GM18517 (cell line): ENCODE measurements around the gene ERBB4.
"Not testable (repeated sequence)": the region's sequence is repeated elsewhere in the genome, so short reads cannot be mapped to it uniquely, and the experiment has no call there.

Experiments used
- ATAC-seq: cut with Tn5 transposase; IDR thresholded peaks from one replicate; pipeline ENCODE4 v1.9.1; 2021; ENCODE audit warnings: mild to moderate bottlenecking, moderate library complexity; ENCODE audit not compliant: unreplicated experiment

Gene ERBB4

DNA sequence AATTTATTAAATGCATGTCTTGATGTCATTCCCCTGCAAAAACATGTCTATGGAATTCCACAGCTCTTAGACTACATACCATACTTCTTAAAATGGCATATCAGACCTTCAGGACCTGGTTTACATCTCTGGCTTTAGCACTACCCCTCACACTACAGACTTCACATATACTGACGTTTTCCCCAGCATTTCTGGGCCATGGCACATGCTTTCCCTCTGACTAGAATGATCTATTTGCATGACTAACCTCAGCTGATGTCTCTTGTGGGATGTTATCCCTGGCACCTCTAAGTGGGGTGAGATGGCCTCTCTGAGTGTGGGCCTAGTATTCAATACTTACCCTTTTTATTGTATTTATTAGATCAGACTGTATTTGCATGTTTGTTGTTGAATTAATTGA, 381.6 kb downstream of the ERBB4 start:
- ATAC-seq = no peak

DNA sequence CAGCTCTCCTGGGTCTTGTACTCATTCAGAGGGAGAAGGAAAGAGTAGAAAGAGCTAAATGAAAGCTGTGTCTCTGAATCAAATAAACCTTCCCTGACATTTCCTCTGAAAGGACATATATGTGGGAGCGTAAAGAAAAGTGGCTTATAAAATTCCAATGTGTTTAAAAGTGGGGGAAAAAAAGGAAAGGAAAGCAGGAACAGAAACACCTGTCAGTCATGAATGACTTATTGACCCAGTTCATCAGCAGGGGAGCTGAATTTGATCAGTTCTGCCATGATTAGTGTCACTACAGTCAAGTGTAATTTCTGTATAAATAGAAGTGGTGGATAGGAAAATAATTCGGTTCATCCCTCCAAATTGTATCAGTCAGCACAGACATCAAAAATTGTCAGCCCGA, 382.5 kb downstream of the ERBB4 start:
- ATAC-seq = no peak

DNA sequence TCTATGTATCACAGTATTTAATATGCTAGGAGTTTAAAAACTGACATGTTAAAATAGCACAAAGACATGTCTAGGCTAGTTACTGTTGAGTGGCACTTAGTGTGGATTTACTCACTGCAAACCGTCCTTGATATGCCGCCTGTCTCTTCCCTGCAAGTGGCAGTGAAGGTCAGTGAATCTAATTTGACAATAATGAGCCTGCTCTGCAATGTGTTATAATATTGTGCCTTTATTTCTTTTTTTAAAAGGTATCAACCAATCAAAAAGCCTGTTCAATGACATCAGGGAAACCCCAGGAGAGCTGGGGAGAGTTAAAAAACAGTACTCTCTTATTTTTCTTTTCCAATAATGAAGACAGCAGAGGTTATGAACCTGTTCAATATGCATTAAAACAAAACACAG, 384.1 kb downstream of the ERBB4 start:
- no peak for ATAC-seq

- no peak for ATAC-seq
Measured at GRCh38 chr2:212153923-212154322, 384.7 kb downstream of the ERBB4 start.

DNA sequence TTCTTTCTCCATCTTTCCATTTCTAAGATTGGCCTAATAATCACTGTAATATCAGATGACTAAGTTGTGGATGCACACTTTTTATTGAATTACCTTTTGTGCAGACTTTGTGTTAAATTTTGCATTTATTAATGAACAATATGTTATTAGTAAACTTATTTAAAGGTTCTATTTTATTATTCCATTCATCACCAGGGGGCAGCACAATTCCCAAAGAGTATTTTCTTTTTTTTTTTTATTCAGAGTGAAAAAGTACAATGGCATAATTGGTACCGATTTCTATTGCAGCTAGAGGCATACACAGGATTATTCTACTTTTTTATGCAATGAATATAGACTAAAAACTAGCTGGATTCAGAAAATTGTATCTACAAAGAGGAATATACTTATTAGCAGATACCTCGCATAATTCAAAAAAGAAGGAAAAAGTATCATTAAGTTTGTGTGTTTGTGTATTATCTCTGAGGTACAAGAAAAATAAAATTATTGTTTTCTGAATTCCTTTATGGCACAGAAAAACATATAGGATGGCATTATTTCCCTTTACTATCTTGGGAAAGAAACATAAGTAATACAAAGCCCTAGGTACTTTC, 390.6 kb downstream of the ERBB4 start:
- ATAC-seq = no peak

DNA sequence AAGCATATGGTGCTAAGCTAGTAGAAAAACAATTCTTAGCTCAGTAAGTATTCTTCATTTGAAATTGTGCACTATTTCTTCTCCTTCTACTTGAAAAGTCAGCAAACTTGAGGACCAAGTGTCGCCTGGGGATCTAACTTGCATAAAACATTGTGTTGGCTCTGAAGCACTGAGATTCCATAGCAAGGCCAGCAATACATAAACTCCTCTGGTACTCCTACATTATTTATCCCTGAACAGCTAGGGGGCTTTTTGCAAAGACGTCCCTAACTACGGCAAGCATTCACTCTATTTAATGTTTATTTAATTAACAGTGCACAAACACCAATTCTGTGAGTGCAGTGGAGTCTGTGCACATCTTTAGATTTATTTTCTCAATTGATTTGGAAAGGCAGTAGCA, 392.2 kb downstream of the ERBB4 start:
- no peak for ATAC-seq

GRCh38 chr2:212145121-212145520, 393.5 kb downstream of the ERBB4 start:
- no peak for ATAC-seq

DNA sequence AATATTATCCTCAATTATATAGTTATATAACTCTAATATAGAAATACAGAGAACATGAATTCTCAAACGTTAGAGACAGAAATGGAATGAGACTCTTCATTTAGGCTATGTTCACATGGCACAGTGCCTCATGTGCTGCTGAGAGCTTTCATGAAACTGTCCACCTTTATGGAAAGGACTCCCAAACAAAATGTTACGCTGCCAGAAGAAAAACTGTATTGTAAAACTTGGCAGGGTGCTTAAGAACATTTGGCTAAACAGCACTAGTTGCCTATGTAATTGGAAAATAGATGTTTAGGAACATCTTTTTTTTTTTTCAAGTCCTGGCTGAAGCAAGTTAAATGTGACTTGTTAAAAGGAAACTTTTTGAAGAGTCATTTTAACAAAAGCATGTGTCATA, 396.0 kb downstream of the ERBB4 start:
- no peak for ATAC-seq

GRCh38 chr2:212141499-212141898, 397.1 kb downstream of the ERBB4 start:
- no peak for ATAC-seq

GRCh38 chr2:212136216-212136795, 402.3 kb downstream of the ERBB4 start:
- no peak for ATAC-seq

DNA sequence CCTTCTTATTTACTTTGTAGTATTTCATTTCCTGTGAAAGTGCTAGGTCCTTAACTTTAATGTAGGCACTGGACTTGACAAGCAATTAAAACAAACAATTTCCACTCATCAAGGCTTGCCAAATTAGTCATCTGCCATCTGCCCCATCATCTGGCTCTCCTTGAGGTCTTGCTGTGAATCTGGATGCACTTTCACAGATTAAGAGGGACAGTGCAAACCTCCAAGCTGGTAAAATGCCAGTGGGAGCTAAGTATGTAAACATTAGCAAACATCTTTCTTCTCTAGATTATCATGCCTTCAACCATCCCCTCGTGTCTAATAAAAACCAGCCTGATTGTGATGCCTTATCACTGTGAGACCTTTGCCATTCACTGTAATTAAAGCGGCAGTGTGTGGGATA, 402.9 kb downstream of the ERBB4 start:
- no peak for ATAC-seq

DNA sequence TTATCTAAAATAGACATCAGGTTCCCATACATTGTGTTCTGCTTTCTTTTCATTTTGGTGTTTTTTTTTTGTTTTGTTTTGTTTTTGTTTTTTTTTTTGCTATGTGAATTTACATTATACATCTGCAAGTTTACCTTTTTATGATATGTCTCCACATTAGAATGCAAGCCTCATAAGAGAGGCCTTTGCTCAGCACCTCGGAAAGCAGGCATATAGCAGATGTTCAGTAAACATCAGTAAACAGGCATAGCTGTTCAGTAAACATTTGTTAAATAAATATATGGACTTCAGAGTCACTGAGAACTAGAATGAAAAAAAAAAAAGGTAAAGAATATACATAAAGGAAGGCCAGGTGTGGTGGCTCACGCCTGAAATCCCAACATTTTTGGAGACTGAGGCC, 405.3 kb downstream of the ERBB4 start:
- ATAC-seq = no peak

DNA sequence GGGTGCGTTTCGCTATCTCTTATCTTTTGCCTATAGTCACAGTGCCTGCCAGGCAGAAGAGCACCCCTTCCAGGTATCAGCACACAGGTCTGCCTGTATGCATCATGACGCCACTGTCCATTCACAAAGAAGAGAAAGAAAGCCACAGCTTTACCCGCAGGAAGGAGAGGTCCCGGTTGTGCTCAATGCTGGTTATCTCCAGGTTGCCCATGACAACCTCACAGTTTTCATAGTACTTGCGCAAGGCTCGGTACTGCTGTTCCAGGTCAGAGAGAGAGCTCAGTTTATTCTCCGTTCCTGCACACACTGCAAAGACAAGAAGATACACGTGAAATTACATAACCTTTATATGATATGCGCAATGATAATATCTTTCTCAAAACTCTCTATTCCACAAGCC, 414.0 kb downstream of the ERBB4 start:
- ATAC-seq = no peak

- no peak for ATAC-seq
Measured at GRCh38 chr2:212119591-212119990, 419.0 kb downstream of the ERBB4 start.

DNA sequence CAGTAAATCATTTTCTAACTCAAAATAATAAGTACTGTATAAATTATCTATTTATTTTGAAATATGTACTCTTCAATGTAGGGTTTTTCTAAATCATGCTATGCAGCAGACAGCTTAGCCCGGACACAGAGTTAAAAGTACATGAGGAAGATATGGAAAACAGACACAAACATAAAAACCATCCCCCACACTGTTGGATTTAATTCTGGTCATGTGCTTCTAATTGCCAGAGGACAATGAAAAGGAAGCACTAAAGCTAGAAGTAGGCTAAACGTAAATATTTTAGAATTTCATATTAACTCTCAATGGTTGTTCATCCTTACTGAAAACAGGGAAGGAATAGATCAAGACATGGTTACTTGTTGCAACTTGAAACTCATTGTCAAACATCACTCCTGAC, 420.7 kb downstream of the ERBB4 start:
- ATAC-seq = no peak

- ATAC-seq = no peak
Measured at GRCh38 chr2:212114489-212114888, 424.1 kb downstream of the ERBB4 start.

- no peak for ATAC-seq
Measured at GRCh38 chr2:212112401-212112800, 426.2 kb downstream of the ERBB4 start.

DNA sequence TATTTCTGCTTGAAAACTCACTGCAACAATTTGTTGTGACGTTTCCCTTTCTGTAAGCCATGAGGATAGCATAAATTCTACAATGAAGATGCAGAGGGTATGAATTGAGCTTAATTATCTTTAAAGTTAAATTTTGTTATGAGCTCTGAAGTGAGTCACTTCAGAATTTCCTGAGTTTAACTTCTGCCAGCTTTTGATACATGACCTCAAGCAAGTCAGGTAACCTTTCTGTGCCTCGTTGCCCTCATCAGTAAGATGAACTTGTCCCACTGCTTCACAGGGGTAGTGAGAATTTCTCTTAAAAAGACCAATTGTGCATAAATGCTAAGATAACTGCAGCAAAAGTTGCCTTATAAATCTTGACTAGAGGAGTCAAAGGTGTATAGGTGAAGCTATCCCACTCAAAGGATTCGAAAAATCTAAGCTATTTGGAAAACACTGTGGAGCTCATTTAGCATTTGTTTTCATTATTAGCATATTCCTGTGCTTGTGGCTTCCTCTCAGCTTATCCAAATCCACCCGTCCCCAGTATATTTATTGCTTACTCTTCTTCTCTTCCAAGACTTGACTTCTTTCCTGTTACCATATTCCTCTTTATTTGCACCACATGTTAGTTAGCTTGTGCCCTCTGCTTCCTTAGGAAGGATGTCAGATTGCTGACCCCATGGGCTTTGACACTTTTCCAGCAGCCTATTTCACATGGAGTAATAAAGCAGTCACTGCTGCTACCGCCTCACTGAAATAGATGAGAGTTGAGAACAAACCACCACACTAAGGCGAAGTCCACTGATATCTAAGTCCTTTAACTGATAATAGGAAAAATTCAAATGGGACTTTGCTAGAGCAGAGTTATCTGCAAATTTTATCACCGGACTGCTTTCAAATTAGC, 428.6 kb downstream of the ERBB4 start:
- no peak for ATAC-seq

GRCh38 chr2:212109217-212109616, 429.4 kb downstream of the ERBB4 start:
- no peak for ATAC-seq

DNA sequence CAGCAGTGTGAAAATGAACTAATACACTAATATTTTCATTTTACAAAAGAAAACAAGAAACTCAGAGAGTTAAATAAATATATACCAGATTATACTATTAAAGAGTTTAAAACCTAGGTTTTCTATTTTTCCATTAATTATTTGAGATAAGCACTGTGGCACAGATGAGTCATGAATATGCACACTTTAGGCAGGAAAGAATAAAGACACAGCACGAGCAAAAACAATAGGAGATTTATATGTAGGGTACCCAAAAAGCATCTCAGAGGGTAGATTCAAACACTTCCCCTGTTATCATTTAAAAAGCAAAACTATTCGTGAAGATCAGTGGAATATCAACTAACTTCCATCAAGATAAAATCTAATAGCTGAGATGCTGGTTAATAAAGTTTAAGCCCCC, 430.6 kb downstream of the ERBB4 start:
- ATAC-seq = no peak

- ATAC-seq = no peak
Measured at GRCh38 chr2:212107014-212107413, 431.6 kb downstream of the ERBB4 start.

- ATAC-seq = not testable (repeated sequence)
Measured at GRCh38 chr2:212106536-212106935, 432.1 kb downstream of the ERBB4 start.
